A549 (cell line): ENCODE results near the gene LCOR.

Experiments used
- CEBPB ChIP-seq, 2 experiments: fragments of >200 bp in 1 of 2; sonication (Bioruptor Twin) in 1 of 2; formaldehyde crosslinking in 1 of 2; IDR thresholded peaks; 2 replicates each; pipeline ENCODE4 v1.6.1; 2012 to 2016
- EP300 ChIP-seq, 2 experiments: fragments of >200 bp; sonication (Bioruptor Twin); formaldehyde crosslinking; IDR thresholded peaks; 2 replicates in 1 of 2; 3 replicates in 1 of 2; pipeline ENCODE4 v1.6.1; 2016 to 2017
- HOXB13 ChIP-seq: fragments of 250-450 bp; sonication (Bioruptor Pico); IDR thresholded peaks from 2 replicates; pipeline ENCODE4 v1.5.0; 2020; ENCODE audit warnings: low read depth, mild to moderate bottlenecking, moderate library complexity
- NPAS2 ChIP-seq: fragments of 250-450 bp; sonication (Bioruptor Pico); IDR thresholded peaks from 2 replicates; pipeline ENCODE4 v1.8.0; 2022; ENCODE audit warnings: mild to moderate bottlenecking, moderate library complexity, borderline replicate concordance
- NR3C1 ChIP-seq: fragments of >200 bp; sonication (Bioruptor Twin); formaldehyde crosslinking; IDR thresholded peaks from 3 replicates; pipeline ENCODE4 v1.6.1; 2017
- POLR2A ChIP-seq: IDR thresholded peaks from 2 replicates; pipeline ENCODE4 v1.6.1; 2012; ENCODE audit warnings: mild to moderate bottlenecking, low read length
- RNF2 ChIP-seq: fragments of 200-600 bp; sonication (generic); IDR thresholded peaks from 2 replicates; pipeline ENCODE4 v1.6.1; 2016; ENCODE audit warnings: low read depth, mild to moderate bottlenecking, antibody characterized with exemption, moderate library complexity, borderline replicate concordance
- ZFP36 ChIP-seq: fragments of 450-650 bp; IDR thresholded peaks from 2 replicates; pipeline ENCODE4 v1.6.1; 2014; ENCODE audit warnings: borderline replicate concordance; ENCODE audit not compliant: partially characterized antibody
- TF ChIP-seq, protein P1 (sequence below): fragments of 200-600 bp; sonication (generic); IDR thresholded peaks from 2 replicates; pipeline ENCODE4 v1.6.1; 2016; ENCODE audit warnings: antibody characterized with exemption, mild to moderate bottlenecking, moderate library complexity
- TF ChIP-seq, protein P2 (sequence below): fragments of >200 bp; sonication (Bioruptor Twin); formaldehyde crosslinking; IDR thresholded peaks from 3 replicates; pipeline ENCODE4 v1.5.1; 2016
- TF ChIP-seq, protein P3 (sequence below): fragments of 250-450 bp; sonication (Bioruptor Pico); IDR thresholded peaks from 2 replicates; pipeline ENCODE4 v1.5.0; 2021; ENCODE audit warnings: mild to moderate bottlenecking, moderate library complexity, borderline replicate concordance

DNA sequence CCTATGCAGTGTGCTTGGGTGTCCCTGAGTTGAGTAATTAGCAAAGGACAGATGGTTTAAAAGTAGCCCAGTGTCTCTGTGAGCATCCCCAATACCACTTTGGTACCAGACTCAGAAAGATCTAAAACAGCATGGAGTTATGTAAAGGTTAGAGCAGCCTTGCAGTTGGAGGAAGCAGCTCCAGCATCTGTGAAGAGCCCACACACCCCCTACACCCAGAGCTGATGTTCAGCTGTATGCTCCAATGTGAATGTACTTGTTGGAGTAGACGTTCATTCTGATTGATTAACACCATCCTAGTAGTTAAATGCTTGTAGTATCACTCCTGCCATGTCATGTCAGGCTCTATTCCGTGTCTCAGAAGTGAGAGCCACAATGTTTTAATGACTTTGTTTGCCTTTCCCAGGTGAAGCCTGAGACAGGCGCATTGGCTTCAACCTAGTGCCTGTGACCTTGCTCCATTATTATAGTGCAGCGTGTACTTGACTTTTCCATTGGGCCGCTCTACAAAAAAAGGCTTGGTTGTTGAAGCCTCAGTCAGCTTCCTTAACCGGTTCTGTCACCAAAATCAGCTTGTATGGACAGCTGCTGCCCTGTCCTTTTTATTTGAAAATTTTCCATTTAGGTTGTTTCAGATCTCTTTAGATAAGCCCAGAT, 154.2 kb downstream of the LCOR start:
- TF ChIP-seq HOXB13 (CRISPR knock-in tag) (no peak), POLR2A (no peak), NR3C1 (no peak), RNF2 (no peak), ZFP36 (no peak), CEBPB (IDR thresholded peaks at IDR 0.05) (no peak), NPAS2 (CRISPR knock-in tag) (no peak), EP300 (IDR thresholded peaks at IDR 0.05) (no peak)
- TF ChIP-seq, protein P1, sequence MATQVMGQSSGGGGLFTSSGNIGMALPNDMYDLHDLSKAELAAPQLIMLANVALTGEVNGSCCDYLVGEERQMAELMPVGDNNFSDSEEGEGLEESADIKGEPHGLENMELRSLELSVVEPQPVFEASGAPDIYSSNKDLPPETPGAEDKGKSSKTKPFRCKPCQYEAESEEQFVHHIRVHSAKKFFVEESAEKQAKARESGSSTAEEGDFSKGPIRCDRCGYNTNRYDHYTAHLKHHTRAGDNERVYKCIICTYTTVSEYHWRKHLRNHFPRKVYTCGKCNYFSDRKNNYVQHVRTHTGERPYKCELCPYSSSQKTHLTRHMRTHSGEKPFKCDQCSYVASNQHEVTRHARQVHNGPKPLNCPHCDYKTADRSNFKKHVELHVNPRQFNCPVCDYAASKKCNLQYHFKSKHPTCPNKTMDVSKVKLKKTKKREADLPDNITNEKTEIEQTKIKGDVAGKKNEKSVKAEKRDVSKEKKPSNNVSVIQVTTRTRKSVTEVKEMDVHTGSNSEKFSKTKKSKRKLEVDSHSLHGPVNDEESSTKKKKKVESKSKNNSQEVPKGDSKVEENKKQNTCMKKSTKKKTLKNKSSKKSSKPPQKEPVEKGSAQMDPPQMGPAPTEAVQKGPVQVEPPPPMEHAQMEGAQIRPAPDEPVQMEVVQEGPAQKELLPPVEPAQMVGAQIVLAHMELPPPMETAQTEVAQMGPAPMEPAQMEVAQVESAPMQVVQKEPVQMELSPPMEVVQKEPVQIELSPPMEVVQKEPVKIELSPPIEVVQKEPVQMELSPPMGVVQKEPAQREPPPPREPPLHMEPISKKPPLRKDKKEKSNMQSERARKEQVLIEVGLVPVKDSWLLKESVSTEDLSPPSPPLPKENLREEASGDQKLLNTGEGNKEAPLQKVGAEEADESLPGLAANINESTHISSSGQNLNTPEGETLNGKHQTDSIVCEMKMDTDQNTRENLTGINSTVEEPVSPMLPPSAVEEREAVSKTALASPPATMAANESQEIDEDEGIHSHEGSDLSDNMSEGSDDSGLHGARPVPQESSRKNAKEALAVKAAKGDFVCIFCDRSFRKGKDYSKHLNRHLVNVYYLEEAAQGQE: no peak
- TF ChIP-seq, protein P2, sequence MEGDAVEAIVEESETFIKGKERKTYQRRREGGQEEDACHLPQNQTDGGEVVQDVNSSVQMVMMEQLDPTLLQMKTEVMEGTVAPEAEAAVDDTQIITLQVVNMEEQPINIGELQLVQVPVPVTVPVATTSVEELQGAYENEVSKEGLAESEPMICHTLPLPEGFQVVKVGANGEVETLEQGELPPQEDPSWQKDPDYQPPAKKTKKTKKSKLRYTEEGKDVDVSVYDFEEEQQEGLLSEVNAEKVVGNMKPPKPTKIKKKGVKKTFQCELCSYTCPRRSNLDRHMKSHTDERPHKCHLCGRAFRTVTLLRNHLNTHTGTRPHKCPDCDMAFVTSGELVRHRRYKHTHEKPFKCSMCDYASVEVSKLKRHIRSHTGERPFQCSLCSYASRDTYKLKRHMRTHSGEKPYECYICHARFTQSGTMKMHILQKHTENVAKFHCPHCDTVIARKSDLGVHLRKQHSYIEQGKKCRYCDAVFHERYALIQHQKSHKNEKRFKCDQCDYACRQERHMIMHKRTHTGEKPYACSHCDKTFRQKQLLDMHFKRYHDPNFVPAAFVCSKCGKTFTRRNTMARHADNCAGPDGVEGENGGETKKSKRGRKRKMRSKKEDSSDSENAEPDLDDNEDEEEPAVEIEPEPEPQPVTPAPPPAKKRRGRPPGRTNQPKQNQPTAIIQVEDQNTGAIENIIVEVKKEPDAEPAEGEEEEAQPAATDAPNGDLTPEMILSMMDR: no peak
- TF ChIP-seq, protein P3, sequence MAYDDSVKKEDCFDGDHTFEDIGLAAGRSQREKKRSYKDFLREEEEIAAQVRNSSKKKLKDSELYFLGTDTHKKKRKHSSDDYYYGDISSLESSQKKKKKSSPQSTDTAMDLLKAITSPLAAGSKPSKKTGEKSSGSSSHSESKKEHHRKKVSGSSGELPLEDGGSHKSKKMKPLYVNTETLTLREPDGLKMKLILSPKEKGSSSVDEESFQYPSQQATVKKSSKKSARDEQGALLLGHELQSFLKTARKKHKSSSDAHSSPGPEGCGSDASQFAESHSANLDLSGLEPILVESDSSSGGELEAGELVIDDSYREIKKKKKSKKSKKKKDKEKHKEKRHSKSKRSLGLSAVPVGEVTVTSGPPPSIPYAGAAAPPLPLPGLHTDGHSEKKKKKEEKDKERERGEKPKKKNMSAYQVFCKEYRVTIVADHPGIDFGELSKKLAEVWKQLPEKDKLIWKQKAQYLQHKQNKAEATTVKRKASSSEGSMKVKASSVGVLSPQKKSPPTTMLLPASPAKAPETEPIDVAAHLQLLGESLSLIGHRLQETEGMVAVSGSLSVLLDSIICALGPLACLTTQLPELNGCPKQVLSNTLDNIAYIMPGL (CRISPR knock-in tag): no peak
